GM20000 (cell line): ENCODE results near the gene GNAQ.

Source experiments
- DNase-seq: peaks from one replicate; pipeline ENCODE4 v3.0.0; 2012; ENCODE audit warnings: low spot score
- TF ChIP-seq, protein P1 (sequence below): IDR thresholded peaks from 2 replicates; pipeline ENCODE4 v1.5.1; 2012; ENCODE audit warnings: mild to moderate bottlenecking, control low read depth; ENCODE audit errors: extremely low read depth, missing control alignments

The GNAQ gene

GRCh38 chr9:77807846-77808750 is 223.5 kb downstream of the GNAQ start:
- TF ChIP-seq, protein P1, sequence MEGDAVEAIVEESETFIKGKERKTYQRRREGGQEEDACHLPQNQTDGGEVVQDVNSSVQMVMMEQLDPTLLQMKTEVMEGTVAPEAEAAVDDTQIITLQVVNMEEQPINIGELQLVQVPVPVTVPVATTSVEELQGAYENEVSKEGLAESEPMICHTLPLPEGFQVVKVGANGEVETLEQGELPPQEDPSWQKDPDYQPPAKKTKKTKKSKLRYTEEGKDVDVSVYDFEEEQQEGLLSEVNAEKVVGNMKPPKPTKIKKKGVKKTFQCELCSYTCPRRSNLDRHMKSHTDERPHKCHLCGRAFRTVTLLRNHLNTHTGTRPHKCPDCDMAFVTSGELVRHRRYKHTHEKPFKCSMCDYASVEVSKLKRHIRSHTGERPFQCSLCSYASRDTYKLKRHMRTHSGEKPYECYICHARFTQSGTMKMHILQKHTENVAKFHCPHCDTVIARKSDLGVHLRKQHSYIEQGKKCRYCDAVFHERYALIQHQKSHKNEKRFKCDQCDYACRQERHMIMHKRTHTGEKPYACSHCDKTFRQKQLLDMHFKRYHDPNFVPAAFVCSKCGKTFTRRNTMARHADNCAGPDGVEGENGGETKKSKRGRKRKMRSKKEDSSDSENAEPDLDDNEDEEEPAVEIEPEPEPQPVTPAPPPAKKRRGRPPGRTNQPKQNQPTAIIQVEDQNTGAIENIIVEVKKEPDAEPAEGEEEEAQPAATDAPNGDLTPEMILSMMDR, result no peak
- DNase-seq, result no peak

- DNase-seq, result no peak
- TF ChIP-seq, protein P1, result no peak
Measured at GRCh38 chr9:77807281-77807683, 224.3 kb downstream of the GNAQ start.

DNA sequence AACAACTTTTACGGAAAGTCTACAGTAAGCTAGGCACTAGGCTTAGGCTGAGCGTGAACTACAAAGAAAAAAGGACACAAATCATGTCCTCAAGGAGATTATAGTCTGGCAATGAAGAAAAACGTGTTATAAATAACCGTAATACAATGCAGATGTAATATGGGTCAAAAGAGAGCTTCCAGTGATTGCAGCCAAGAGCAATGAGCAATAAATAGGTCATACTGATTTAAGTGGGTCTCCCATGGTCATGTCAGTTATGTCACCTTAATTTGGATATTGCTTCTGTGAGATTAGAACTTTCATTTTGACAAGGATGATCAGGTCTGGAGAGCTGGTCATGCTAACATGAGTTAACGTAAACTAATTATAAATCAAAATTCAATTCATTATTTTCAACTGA is 224.9 kb downstream of the GNAQ start:
- TF ChIP-seq, protein P1, result no peak
- DNase-seq, result no peak

GRCh38 chr9:77805810-77806209 is 225.8 kb downstream of the GNAQ start:
- DNase-seq, result no peak
- TF ChIP-seq, protein P1, result no peak

- no peak for DNase-seq
- TF ChIP-seq, protein P1, result no peak
Measured at GRCh38 chr9:77803423-77803822, 228.2 kb downstream of the GNAQ start.

DNA sequence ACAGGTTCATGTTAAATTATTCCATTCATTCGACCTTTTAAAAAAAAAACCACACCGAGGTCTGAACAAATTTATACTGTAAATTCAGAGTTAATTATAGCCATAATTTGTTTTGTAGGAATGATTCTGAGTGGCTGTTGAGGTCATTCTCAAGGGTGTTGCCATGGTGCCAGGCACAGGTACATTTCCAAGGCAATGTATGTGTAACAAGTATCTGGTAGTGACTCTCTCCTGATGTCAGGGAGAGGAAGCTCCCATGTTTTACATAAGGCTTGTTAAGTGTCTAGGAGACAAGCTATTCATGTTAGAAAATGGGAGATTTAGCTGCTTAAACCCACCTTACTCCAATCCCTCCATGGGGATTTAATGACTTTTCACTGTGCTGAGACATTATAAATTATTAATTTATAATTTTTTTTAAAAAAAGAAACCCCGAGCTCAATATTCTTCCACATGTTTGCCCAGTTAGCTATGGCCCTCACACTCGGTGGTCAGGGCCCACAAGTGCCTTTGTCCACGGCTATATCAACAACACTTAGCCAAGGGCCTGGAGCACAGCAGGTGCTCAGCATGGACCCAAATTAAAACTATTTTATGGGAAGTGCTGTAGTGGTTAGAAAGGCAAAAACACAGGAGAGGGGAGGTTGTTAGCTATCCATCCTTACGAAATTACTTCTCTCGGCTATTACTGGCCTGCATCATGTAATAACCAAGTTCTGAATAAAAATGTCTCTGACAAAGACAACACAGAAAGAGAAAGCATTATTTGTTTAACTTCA is 228.9 kb downstream of the GNAQ start:
- DNase-seq, result no peak
- TF ChIP-seq, protein P1, result no peak

GRCh38 chr9:77802064-77802463 is 229.5 kb downstream of the GNAQ start:
- no peak for DNase-seq
- TF ChIP-seq, protein P1, result no peak
